Spleen (tissue), 11 donors: ENCODE results near the gene PLA2G2F. TPM values are rescaled to one million over a fixed set of nuclear protein-coding genes. Genes with fewer than 3 reads are reported as not detected.

Experiments used
- DNase-seq: peaks from one replicate; pipeline ENCODE4 v3.0.0-alpha.2; 2020
- H3K27ac ChIP-seq, 8 donors: fragments of 200-600 bp; sonication (generic) in 7 of 8; 1 replicate in 4 of 8; 2 replicates in 4 of 8; pipeline versions ENCODE4 v1.5.0 to v1.8.0; 2016 to 2021; ENCODE audit warnings: inconsistent platforms in 4 of 8, mild to moderate bottlenecking in 4 of 8, moderate library complexity in 1 of 8
- H3K27me3 ChIP-seq, 7 donors: fragments of 200-600 bp; sonication (generic) in 6 of 7; replicated peaks in 1 of 7; 1 replicate in 4 of 7; 2 replicates in 3 of 7; pipeline versions ENCODE4 v1.5.0 to v1.8.0; 2016 to 2021; ENCODE audit warnings: inconsistent platforms in 3 of 7, mild to moderate bottlenecking in 1 of 7
- H3K36me3 ChIP-seq, 6 donors: fragments of 200-600 bp; sonication (generic) in 5 of 6; 1 replicate in 4 of 6; 2 replicates in 2 of 6; pipeline versions ENCODE4 v1.5.0 to v1.8.0; 2016 to 2021; ENCODE audit warnings: inconsistent platforms in 2 of 6
- H3K4me1 ChIP-seq, 6 donors: fragments of 200-600 bp; sonication (generic) in 5 of 6; 1 replicate in 3 of 6; 2 replicates in 3 of 6; pipeline versions ENCODE4 v1.5.0 to v1.8.0; 2016 to 2021; ENCODE audit warnings: inconsistent platforms in 3 of 6
- H3K4me3 ChIP-seq, 8 donors: fragments of 200-600 bp; sonication (generic) in 7 of 8; 1 replicate in 4 of 8; 2 replicates in 4 of 8; pipeline versions ENCODE4 v1.5.0 to v1.8.0; 2016 to 2021; ENCODE audit warnings: inconsistent platforms in 4 of 8, mild to moderate bottlenecking in 4 of 8, moderate library complexity in 2 of 8
- H3K9me3 ChIP-seq, 8 donors: fragments of 200-600 bp; sonication (generic) in 7 of 8; 1 replicate in 4 of 8; 2 replicates in 4 of 8; pipeline versions ENCODE4 v1.5.0 to v1.8.0; 2016 to 2021; ENCODE audit warnings: inconsistent platforms in 4 of 8
- POLR2A ChIP-seq, 3 donors: fragments of 450-650 bp; IDR thresholded peaks; one replicate each; pipeline ENCODE4 v1.5.1; 2017; ENCODE audit warnings: antibody characterized with exemption in 3 of 3, mild to moderate bottlenecking in 1 of 3
- POLR2AphosphoS5 ChIP-seq, 3 donors: sonication (generic); formaldehyde crosslinking; IDR thresholded peaks; one replicate each; pipeline ENCODE4 v1.5.1; 2017; ENCODE audit warnings: antibody characterized with exemption in 3 of 3
- WGBS, 5 donors: extraction: QIAGEN DNeasy Blood & Tissue Kit in 3 of 5; methylation state at CpG; one replicate each; pipeline versions ENCODE4 v1.1.5 to v1.1.7; 2013 to 2018; 5-methylcytosine and 5-hydroxymethylcytosine counted together
- intact Hi-C: fragments of 100-400 bp; cut with DNase I; formaldehyde crosslinking; loops from one replicate; pipeline ENCODE4 v1.15.0; 2023; ENCODE audit warnings: low total_unique reads
- polyA plus RNA-seq, 3 donors: library from polyadenylated mRNA; stranded (reverse); fragments of 200-250 nt; gene quantifications; one replicate each; pipeline ENCODE4 v1.2.1, GENCODE V29; 2013
- total RNA-seq, 7 donors: library from RNA; depleted of rRNA in 3 of 7; stranded (reverse); fragments of >200 nt in 3 of 7; fragmentation: NEBNext Ultra II Directional in 4 of 7; extraction: Animal tissue kit (Norgen Biotek cat#: 25700) in 4 of 7; gene quantifications; one replicate each; pipeline versions ENCODE4 v1.1.0 to v1.2.1, GENCODE V29; 2016 to 2021
- TF ChIP-seq, protein P1 (sequence below), 11 experiments: fragments of 200-600 bp in 7 of 11; fragments of 450-650 bp in 4 of 11; sonication (generic) in 4 of 11; IDR thresholded peaks in 8 of 11; conservative IDR thresholded peaks in 3 of 11; 1 replicate in 7 of 11; 2 replicates in 4 of 11; pipeline versions ENCODE4 v1.4.0 to v1.8.0; 2016 to 2021; ENCODE audit warnings: antibody characterized with exemption in 11 of 11, inconsistent platforms in 4 of 11, mild to moderate bottlenecking in 1 of 11
- donor health status: healthy with polysubstance abuse.
- donor health status: DM: no; HTN: no; CAD: no; lungs with moderate emphysema.
- donor health status: DM: no; HTN: no; CAD: no.
- donor health status: Bipolar disorder and iron deficiency.
- donor health status: healthy.
- donor health status: DM: no; HTN: no; CAD: no.
- donor health status: DM: yes; HTN: yes; CAD: no.

Gene PLA2G2F
- total and polyA plus RNA-seq, 10 donors: not detected

DNA sequence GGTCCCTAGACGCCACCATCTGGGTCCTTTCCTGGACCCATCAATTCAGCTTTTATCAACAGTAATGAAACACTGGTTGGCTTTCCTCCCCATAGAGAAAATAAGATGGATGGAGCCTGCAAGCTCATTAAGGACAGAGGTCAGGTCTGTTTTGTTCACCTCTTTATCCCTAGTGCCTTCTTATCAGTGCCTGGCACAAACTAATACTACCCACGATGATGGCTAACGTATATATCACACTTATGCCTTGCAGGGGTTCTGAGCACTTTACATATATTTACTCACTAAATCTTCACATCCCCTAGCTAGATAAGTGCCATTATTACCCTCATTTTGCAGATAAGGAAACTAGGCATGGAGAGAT lies 41.7 kb downstream of the PLA2G2F start:
- H3K36me3 ChIP-seq: no peaks in the 10 kb centered on the region
- H3K9me3 ChIP-seq: peaks cover 0 to 4% (median 0%) of the 10 kb centered on the region in 8 donors
- WGBS, 5 donors: 78 to 87% (median 84%) methylated on average over 3 of the region's 3 CpGs
- TF ChIP-seq POLR2AphosphoS5 (IDR thresholded peaks at IDR 0.05) (no peak), POLR2A (IDR thresholded peaks at IDR 0.05) (no peak)
- peaks cover 0 to 15% (median 10%) of the 10 kb centered on the region in 6 donors for H3K4me1 ChIP-seq
- no peak overlapping the region for H3K4me3 ChIP-seq
- peaks cover 0 to 16% (median 6%) of the 10 kb centered on the region in 7 donors for H3K27me3 ChIP-seq
- DNase-seq: no peak
- no peak overlapping the region for H3K27ac ChIP-seq
- intact Hi-C loops: no loop called here

DNA sequence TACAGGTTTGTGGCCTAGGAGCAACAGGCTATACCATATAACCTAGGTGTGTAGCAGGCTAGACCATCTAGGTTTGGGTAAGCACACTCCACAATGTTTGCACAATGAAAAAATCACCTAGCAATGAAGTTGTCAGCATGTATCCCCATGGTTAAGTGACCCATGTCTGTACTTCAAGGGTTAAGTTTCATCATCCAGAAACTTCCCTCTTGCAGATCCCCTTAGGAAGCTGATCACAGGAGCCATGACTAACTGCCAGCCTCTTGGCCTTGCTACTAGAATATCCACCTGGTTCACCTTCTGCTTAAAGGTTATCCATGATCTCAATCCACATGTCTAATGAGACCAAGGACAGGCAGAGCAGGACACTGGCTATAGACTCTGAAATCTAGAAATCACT lies 43.3 kb downstream of the PLA2G2F start:
- H3K4me1 ChIP-seq: peaks cover 0 to 31% (median 22%) of the 10 kb centered on the region in 6 donors
- no peak for DNase-seq
- TF ChIP-seq POLR2AphosphoS5 (IDR thresholded peaks at IDR 0.05) (no peak), POLR2A (IDR thresholded peaks at IDR 0.05) (no peak)
- TF ChIP-seq, protein P1, sequence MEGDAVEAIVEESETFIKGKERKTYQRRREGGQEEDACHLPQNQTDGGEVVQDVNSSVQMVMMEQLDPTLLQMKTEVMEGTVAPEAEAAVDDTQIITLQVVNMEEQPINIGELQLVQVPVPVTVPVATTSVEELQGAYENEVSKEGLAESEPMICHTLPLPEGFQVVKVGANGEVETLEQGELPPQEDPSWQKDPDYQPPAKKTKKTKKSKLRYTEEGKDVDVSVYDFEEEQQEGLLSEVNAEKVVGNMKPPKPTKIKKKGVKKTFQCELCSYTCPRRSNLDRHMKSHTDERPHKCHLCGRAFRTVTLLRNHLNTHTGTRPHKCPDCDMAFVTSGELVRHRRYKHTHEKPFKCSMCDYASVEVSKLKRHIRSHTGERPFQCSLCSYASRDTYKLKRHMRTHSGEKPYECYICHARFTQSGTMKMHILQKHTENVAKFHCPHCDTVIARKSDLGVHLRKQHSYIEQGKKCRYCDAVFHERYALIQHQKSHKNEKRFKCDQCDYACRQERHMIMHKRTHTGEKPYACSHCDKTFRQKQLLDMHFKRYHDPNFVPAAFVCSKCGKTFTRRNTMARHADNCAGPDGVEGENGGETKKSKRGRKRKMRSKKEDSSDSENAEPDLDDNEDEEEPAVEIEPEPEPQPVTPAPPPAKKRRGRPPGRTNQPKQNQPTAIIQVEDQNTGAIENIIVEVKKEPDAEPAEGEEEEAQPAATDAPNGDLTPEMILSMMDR (IDR thresholded peaks at IDR 0.05 in 8 of 11, conservative IDR thresholded peaks at IDR 0.05 in 3 of 11): no peak
- no peak overlapping the region for H3K27ac ChIP-seq
- intact Hi-C loops: no loop called here
- H3K9me3 ChIP-seq: peaks cover 0 to 4% (median 0%) of the 10 kb centered on the region in 8 donors
- H3K4me3 ChIP-seq: no peak overlapping the region
- peaks cover 0 to 32% (median 21%) of the 10 kb centered on the region in 7 donors for H3K27me3 ChIP-seq
- no peaks in the 10 kb centered on the region for H3K36me3 ChIP-seq

DNA sequence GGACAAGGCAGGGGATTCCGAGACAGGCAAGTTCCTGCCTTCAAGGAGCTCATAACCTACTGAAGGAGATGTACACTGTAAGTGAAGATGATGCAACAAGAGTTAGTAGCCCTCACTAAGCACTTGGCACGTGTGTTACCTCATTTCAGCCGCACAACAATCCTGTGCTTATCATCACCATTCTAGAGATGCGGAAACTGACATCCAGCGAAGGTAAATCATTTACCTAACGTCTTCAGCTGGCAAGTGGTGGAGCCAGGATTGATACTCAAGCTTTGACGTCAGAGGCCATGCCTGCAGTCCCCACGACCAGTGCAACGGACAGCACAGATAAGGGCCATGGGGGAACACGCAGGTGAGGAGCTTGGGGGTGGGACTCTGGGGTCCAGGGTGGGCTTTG lies 43.9 kb downstream of the PLA2G2F start:
- 88 to 94% (median 90%) methylated on average over 10 of the region's 10 CpGs for WGBS, 5 donors
- Histone ChIP-seq H3K4me3 (no peak overlapping the region), H3K4me1 (peaks cover 0 to 35% (median 22%) of the 10 kb centered on the region in 6 donors), H3K27ac (no peak overlapping the region), H3K36me3 (no peaks in the 10 kb centered on the region), H3K9me3 (peaks cover 0 to 4% (median 0%) of the 10 kb centered on the region in 8 donors), H3K27me3 (peaks cover 0 to 38% (median 22%) of the 10 kb centered on the region in 7 donors)
- TF ChIP-seq POLR2A (IDR thresholded peaks at IDR 0.05): no peak
- no peak for TF ChIP-seq POLR2AphosphoS5 (IDR thresholded peaks at IDR 0.05)
- intact Hi-C loops: no loop called here
- peak; percentile 35 for DNase-seq

DNA sequence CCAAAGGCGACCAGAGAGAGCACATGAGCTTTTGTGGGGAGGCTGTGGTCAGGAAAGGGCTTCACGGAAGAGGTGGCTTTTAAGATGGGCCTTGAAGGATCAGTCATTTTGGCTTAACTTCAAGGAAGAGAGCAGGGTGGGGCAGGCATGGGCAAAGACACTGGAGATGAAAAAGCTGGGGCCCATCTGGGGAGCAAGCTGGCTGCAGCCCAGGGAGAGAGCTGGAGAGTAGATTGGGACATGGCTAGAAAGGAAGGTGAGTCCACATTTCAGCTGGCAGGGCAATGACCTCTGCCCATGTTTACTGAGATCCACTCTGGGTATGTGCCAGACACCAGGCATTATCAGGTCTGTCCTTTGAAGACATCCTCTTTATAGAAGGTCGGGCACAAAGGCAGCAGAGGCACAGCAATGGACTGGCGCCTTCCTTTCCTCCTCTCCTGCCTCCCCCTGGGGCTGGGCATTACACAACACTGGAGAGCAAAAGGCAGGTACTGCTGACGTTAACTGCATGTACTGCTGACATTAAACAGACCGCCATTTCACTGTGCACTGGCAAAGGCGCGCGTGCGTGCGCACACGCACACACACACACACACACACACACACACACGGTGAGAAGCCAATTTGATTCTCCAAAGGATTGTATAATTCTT lies 44.6 kb downstream of the PLA2G2F start:
- peaks cover 0 to 45% (median 22%) of the 10 kb centered on the region in 7 donors for H3K27me3 ChIP-seq
- intact Hi-C loops: no loop called here
- WGBS, 5 donors: 79 to 82% (median 81%) methylated on average over 13 of the region's 13 CpGs
- no peak for DNase-seq
- H3K4me3 ChIP-seq: no peak overlapping the region
- no peak overlapping the region for H3K27ac ChIP-seq
- TF ChIP-seq POLR2AphosphoS5 (IDR thresholded peaks at IDR 0.05): no peak
- TF ChIP-seq, protein P1 (IDR thresholded peaks at IDR 0.05 in 8 of 11, conservative IDR thresholded peaks at IDR 0.05 in 3 of 11): no peak
- no peak for TF ChIP-seq POLR2A (IDR thresholded peaks at IDR 0.05)
- H3K36me3 ChIP-seq: no peaks in the 10 kb centered on the region
- H3K4me1 ChIP-seq: peaks cover 0 to 42% (median 22%) of the 10 kb centered on the region in 6 donors
- H3K9me3 ChIP-seq: peaks cover 0 to 4% (median 0%) of the 10 kb centered on the region in 8 donors

DNA sequence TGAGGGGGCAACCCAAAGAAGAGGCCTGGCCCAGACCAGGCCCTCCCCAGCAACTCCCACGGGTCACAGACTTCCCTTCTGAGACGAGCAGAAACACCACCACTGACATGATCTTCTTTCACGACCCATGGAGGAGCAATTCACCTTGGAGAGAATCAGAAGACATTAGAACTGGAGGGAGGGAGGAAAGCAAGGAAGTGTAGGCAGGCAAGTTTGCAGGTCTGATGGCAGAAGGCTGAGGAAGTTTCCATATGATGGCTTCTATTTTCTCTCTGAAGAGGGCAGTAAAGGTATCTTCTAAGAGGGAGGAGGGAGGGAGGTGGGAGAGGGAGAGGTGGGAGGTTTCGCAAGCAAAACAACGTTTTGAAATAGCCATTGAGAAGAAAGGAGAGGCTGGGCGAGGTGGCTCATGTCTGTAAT lies 45.4 kb downstream of the PLA2G2F start:
- DNase-seq: no peak

More for the DNA sequence above, 45.4 kb downstream of the PLA2G2F start:
- Histone ChIP-seq H3K4me3 (no peak overlapping the region), H3K27me3 (peaks cover 0 to 52% (median 22%) of the 10 kb centered on the region in 7 donors), H3K4me1 (peaks cover 0 to 44% (median 22%) of the 10 kb centered on the region in 6 donors), H3K36me3 (no peaks in the 10 kb centered on the region), H3K27ac (peak overlapping the region in 1 of 8 donors; percentile 53), H3K9me3 (peaks cover 0 to 4% (median 0%) of the 10 kb centered on the region in 8 donors)
- no peak for TF ChIP-seq POLR2A (IDR thresholded peaks at IDR 0.05)
- 51 to 65% (median 58%) methylated on average over 6 of the region's 6 CpGs for WGBS, 5 donors
- intact Hi-C loops: no loop called here
